Keratinocyte (primary cell): Measurements from ENCODE around the gene SUV39H1. TPM values are rescaled to one million over a fixed set of nuclear protein-coding genes. Genes with fewer than 3 reads are reported as not detected.

ENCODE experiments used
- DNase-seq: peaks from one replicate; pipeline ENCODE4 v3.0.0-alpha.2; 2011; ENCODE audit warnings: low read depth, missing footprints, low spot score
- FAIRE-seq: peaks from 2 replicates; lab custom pipeline; 2011; peaks lifted over from hg19 to GRCh38; lab: Jason Lieb, UNC
- H2AFZ ChIP-seq: 2 replicates; pipeline ENCODE4 v1.6.0; 2012; ENCODE audit warnings: low read length, control low read depth, inconsistent platforms; ENCODE audit not compliant: control insufficient read depth
- H3K27ac ChIP-seq: 2 replicates; pipeline ENCODE4 v1.5.1; 2011; ENCODE audit warnings: low read length; ENCODE audit not compliant: control insufficient read depth, insufficient read depth
- H3K27me3 ChIP-seq: 3 replicates; pipeline ENCODE4 v1.6.0; 2011; ENCODE audit warnings: low read length; ENCODE audit not compliant: control insufficient read depth, insufficient read depth; ENCODE audit errors: extremely low read depth
- H3K36me3 ChIP-seq, 2 experiments: 2 replicates in 1 of 2; 3 replicates in 1 of 2; pipeline ENCODE4 v1.5.1; 2011; ENCODE audit warnings: low read length in 2 of 2, mild to moderate bottlenecking in 1 of 2; ENCODE audit not compliant: control insufficient read depth in 2 of 2, insufficient read depth in 2 of 2; ENCODE audit errors: extremely low read depth in 1 of 2
- H3K4me1 ChIP-seq: 3 replicates; pipeline ENCODE4 v1.5.1; 2011; ENCODE audit warnings: low read length; ENCODE audit not compliant: control insufficient read depth, insufficient read depth; ENCODE audit errors: extremely low read depth
- H3K4me2 ChIP-seq: 3 replicates; pipeline ENCODE4 v1.6.0; 2011; ENCODE audit warnings: low read depth, low read length; ENCODE audit not compliant: control insufficient read depth, insufficient read depth; ENCODE audit errors: extremely low read depth
- H3K4me3 ChIP-seq, 3 experiments: fragments of 200-600 bp in 1 of 3; sonication (generic) in 1 of 3; 2 replicates in 2 of 3; 3 replicates in 1 of 3; pipeline ENCODE4 v1.5.1; 2011 to 2016; ENCODE audit warnings: low read length in 3 of 3, mild to moderate bottlenecking in 3 of 3, control low read depth in 2 of 3, inconsistent platforms in 1 of 3, low read depth in 1 of 3, mixed read lengths in 1 of 3, mixed run types in 1 of 3, moderate library complexity in 1 of 3; ENCODE audit not compliant: control insufficient read depth in 2 of 3, insufficient read depth in 2 of 3; ENCODE audit errors: extremely low read depth in 1 of 3
- H3K79me2 ChIP-seq: 2 replicates; pipeline ENCODE4 v1.6.0; 2012; ENCODE audit warnings: low read length; ENCODE audit not compliant: control insufficient read depth, insufficient read depth
- H3K9ac ChIP-seq: 3 replicates; pipeline ENCODE4 v1.6.0; 2011; ENCODE audit warnings: low read length; ENCODE audit not compliant: control insufficient read depth, insufficient read depth; ENCODE audit errors: extremely low read depth
- H3K9me1 ChIP-seq: 3 replicates; pipeline ENCODE4 v1.6.0; 2011; ENCODE audit warnings: low read length; ENCODE audit not compliant: control insufficient read depth, insufficient read depth; ENCODE audit errors: extremely low read depth
- H3K9me3 ChIP-seq: 2 replicates; pipeline ENCODE4 v1.5.1; 2012; ENCODE audit warnings: low read depth, low read length; ENCODE audit not compliant: control insufficient read depth
- H4K20me1 ChIP-seq: 3 replicates; pipeline ENCODE4 v1.6.0; 2011; ENCODE audit warnings: low read length; ENCODE audit not compliant: control insufficient read depth, insufficient read depth; ENCODE audit errors: extremely low read depth
- CTCF ChIP-seq, 3 experiments: IDR thresholded peaks in 1 of 3; conservative IDR thresholded peaks in 1 of 3; optimal IDR thresholded peaks in 1 of 3; 2 replicates in 2 of 3; 3 replicates in 1 of 3; pipeline versions ENCODE3 to v1.5.1; 2011; ENCODE audit warnings: low read length in 3 of 3, mild to moderate bottlenecking in 3 of 3, moderate library complexity in 2 of 3, control low read depth in 1 of 3, inconsistent platforms in 1 of 3; ENCODE audit not compliant: insufficient read depth in 2 of 3; ENCODE audit errors: extremely low read depth in 1 of 3
- EZH2 ChIP-seq: IDR thresholded peaks from one replicate; pipeline ENCODE4 v1.6.1; 2012; ENCODE audit warnings: inconsistent platforms, mild to moderate bottlenecking, low read length, moderate library complexity
- dilution Hi-C: fragments of 300-500 bp; cut with MboI; formaldehyde crosslinking; loops from one replicate; pipeline ENCODE4 v1.7.0; 2020; ENCODE audit warnings: low sequenced_read_pairs; ENCODE audit not compliant: extremely low pct_ligation_motif_present
- polyA plus RNA-seq, 5 experiments: library from polyadenylated mRNA; depleted of rRNA in 3 of 5; stranded (reverse) in 3 of 5; stranded (forward) in 1 of 5; unstranded in 1 of 5; fragments of >200 nt; gene quantifications; 1 replicate in 1 of 5; 2 replicates in 3 of 5; 3 replicates in 1 of 5; pipeline versions ENCODE4 v1.2.1 to v1.2.3, GENCODE V29; 2011 to 2012; ENCODE audit warnings: missing spikeins in 2 of 5, low read depth in 1 of 5, low replicate concordance in 1 of 5

SUV39H1 gene
- polyA plus RNA-seq, 1 donor (not counting 4 experiments of a cell fraction or from before 2014, with no cell fraction given), result 4.9 TPM

- Histone ChIP-seq H3K4me3 (peak overlapping the region; percentile 52 to 83 (median 67)), H3K27ac (peak overlapping the region; percentile 70), H3K9me3 (no peaks in the 10 kb centered on the region), H3K4me1 (no peaks in the 10 kb centered on the region), H4K20me1 (no peaks in the 10 kb centered on the region), H2AFZ (peak overlapping the region; percentile 43), H3K79me2 (no peaks in the 10 kb centered on the region), H3K9me1 (no peaks in the 10 kb centered on the region), H3K9ac (peak overlapping the region; percentile 82), H3K4me2 (peak overlapping the region; percentile 71), H3K36me3 (no peaks in the 10 kb centered on the region), H3K27me3 (no peaks in the 10 kb centered on the region)
- FAIRE-seq (peak; percentile 34), DNase-seq (peak; percentile 78)
- TF ChIP-seq CTCF (optimal IDR thresholded peaks at IDR 0.05 in 1 of 3, IDR thresholded peaks at IDR 0.05 in 1 of 3, conservative IDR thresholded peaks at IDR 0.05 in 1 of 3; ENCODE audit: extremely low read depth in 1 of 3, insufficient read depth in 2 of 3, low read length in 3 of 3) (no peak), EZH2 (no peak)
- dilution Hi-C loops, result no loop called here
These were observed 40.8 kb downstream of the SUV39H1 start for GRCh38 chrX:48737213-48737938.

GRCh38 chrX:48737940-48738339 lies 41.4 kb downstream of the SUV39H1 start:
- no peaks in the 10 kb centered on the region for H3K9me3 ChIP-seq
- no peak overlapping the region for H3K27ac ChIP-seq
- H3K36me3 ChIP-seq, result no peaks in the 10 kb centered on the region
- H3K9ac ChIP-seq, result peak overlapping the region; percentile 82
- H3K79me2 ChIP-seq, result no peaks in the 10 kb centered on the region
- TF ChIP-seq EZH2, result no peak
- H3K4me2 ChIP-seq, result peak overlapping the region; percentile 71
- dilution Hi-C loops, result no loop called here
- peak overlapping the region; percentile 43 for H2AFZ ChIP-seq
- H3K4me3 ChIP-seq, result peak overlapping the region; percentile 52 to 83 (median 67)
- FAIRE-seq (no peak), DNase-seq (no peak)
- H3K27me3 ChIP-seq, result no peaks in the 10 kb centered on the region
- H3K9me1 ChIP-seq, result no peaks in the 10 kb centered on the region
- no peaks in the 10 kb centered on the region for H3K4me1 ChIP-seq
- H4K20me1 ChIP-seq, result no peaks in the 10 kb centered on the region
